GM13977 (cell line): ENCODE measurements around the gene ZDHHC11.

Experiments
- DNase-seq: peaks from one replicate; pipeline ENCODE4 v3.0.0; 2012; ENCODE audit warnings: low spot score
- in situ Hi-C: fragments of 300-500 bp; cut with MboI; formaldehyde crosslinking; loops from one replicate; pipeline ENCODE4 v1.12.0; 2022; ENCODE audit warnings: low sequenced_read_pairs, low pct_unique_long_range_greater_than_20kb, mixed read lengths, inconsistent platforms; ENCODE audit not compliant: unreplicated experiment
- TF ChIP-seq, protein P1 (sequence below): IDR thresholded peaks from 2 replicates; pipeline ENCODE4 v1.5.1; 2012; ENCODE audit warnings: mild to moderate bottlenecking, control low read depth; ENCODE audit not compliant: insufficient read depth; ENCODE audit errors: extremely low read depth, missing control alignments

ZDHHC11 gene

DNA sequence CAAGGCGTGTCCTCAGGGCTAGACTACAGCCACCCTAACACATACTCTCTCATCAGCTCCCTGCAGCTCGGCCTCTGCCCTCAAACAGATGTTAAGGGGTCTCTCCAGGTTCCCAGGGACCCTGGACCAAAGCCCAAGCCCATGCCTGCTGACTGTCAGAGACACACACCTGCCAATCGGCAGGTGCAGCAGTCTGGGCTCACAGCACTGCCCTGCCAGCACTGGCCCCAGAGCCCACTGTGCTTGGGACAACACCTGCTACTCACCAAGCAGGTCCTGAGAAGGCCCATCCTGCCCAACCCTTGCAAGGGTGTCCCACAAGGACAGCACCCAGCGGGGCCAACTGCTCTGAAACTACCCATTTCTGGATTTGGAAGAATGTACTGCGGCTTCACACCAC is 20.2 kb upstream of the ZDHHC11 start:
- in situ Hi-C loops: no loop called here
- TF ChIP-seq, protein P1, sequence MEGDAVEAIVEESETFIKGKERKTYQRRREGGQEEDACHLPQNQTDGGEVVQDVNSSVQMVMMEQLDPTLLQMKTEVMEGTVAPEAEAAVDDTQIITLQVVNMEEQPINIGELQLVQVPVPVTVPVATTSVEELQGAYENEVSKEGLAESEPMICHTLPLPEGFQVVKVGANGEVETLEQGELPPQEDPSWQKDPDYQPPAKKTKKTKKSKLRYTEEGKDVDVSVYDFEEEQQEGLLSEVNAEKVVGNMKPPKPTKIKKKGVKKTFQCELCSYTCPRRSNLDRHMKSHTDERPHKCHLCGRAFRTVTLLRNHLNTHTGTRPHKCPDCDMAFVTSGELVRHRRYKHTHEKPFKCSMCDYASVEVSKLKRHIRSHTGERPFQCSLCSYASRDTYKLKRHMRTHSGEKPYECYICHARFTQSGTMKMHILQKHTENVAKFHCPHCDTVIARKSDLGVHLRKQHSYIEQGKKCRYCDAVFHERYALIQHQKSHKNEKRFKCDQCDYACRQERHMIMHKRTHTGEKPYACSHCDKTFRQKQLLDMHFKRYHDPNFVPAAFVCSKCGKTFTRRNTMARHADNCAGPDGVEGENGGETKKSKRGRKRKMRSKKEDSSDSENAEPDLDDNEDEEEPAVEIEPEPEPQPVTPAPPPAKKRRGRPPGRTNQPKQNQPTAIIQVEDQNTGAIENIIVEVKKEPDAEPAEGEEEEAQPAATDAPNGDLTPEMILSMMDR: no peak

DNA sequence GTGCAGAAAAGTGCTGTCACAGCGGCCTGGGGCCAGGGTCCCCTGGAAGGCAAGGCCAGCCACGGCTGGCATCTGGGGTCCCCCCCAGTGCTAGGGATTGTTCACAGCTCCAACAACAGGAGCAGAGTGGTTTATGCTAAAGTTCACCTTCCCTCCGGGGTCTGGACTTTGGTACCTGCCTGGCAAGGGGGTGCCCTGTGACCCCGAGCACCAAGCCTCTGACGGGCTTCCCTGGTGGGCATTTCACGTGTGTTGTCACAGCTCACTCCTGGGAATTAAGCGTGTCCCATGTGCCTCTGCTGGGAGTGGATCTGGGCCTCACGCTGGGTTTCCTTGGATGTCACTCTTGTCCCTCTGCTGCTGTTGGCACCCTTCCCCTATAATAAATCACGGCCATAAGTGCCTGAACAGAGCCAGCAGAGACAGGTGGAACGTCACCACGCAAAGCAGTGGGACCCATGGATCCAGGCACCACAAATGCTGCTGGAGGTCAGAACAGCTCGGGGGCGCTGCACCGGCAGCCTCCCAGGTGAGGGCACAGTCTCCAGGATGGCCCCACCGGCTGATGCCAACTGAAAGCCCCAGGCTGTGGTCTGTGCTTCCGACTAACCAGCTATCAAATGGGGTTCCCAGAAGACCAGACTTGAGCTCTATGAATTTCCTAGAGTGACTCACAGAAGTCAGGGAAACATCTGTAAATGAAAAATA is 17.8 kb upstream of the ZDHHC11 start:
- TF ChIP-seq, protein P1: no peak
- DNase-seq: no peak
- in situ Hi-C loops: no loop called here

More for the DNA sequence above, 20.2 kb upstream of the ZDHHC11 start:
- DNase-seq: no peak

GRCh38 chr5:867300-867870 is 16.6 kb upstream of the ZDHHC11 start:
- TF ChIP-seq, protein P1: no peak
- in situ Hi-C loops: no loop called here
- no peak for DNase-seq

- in situ Hi-C loops: no loop called here
- TF ChIP-seq, protein P1: no peak
- no peak for DNase-seq
Measured at GRCh38 chr5:865771-866170, 15.0 kb upstream of the ZDHHC11 start.

GRCh38 chr5:865168-865521 is 14.4 kb upstream of the ZDHHC11 start:
- TF ChIP-seq, protein P1: no peak
- no peak for DNase-seq
- in situ Hi-C loops: no loop called here

- in situ Hi-C loops: no loop called here
- TF ChIP-seq, protein P1: no peak
- DNase-seq: no peak
Measured at GRCh38 chr5:864492-865167, 13.8 kb upstream of the ZDHHC11 start.
